CD8-positive, alpha-beta memory T cell (primary cell): ENCODE results near the gene ARG1. TPM values are rescaled to one million over a fixed set of nuclear protein-coding genes. Genes with fewer than 3 reads are reported as not detected.

Experiments
- CTCF ChIA-PET: fragments of 350-600 bp; sonication (Branson Sonifier 250); formaldehyde crosslinking; loops from one replicate; lab custom pipeline; 2021; ENCODE audit warnings: antibody characterized with exemption; lab: Charles Lee
- POLR2A ChIA-PET: fragments of 350-600 bp; sonication (Branson Sonifier 250); formaldehyde crosslinking; loops from one replicate; lab custom pipeline; 2021; ENCODE audit warnings: antibody characterized with exemption; lab: Charles Lee
- DNase-seq, 5 donors: peaks; one replicate each; pipeline versions ENCODE4 v3.0.0 to v3.0.0-alpha.2; 2020 to 2022; ENCODE audit warnings: mixed read lengths in 1 of 5
- H3K27ac ChIP-seq: one replicate; pipeline ENCODE4 v1.7.0; 2013; ENCODE audit warnings: low read depth, mild to moderate bottlenecking, low read length, moderate library complexity
- H3K27me3 ChIP-seq: 2 replicates; pipeline ENCODE4 v1.7.0; 2013; ENCODE audit warnings: low read length, mild to moderate bottlenecking; ENCODE audit not compliant: insufficient read depth, poor library complexity, severe bottlenecking
- H3K36me3 ChIP-seq: 2 replicates; pipeline ENCODE4 v1.7.0; 2013; ENCODE audit warnings: mild to moderate bottlenecking, low read length, moderate library complexity; ENCODE audit not compliant: insufficient read depth
- H3K4me1 ChIP-seq: 2 replicates; pipeline ENCODE4 v1.7.0; 2013; ENCODE audit warnings: mild to moderate bottlenecking, low read length, moderate library complexity; ENCODE audit not compliant: insufficient read depth
- H3K4me3 ChIP-seq: 2 replicates; pipeline ENCODE4 v1.7.0; 2013; ENCODE audit warnings: mild to moderate bottlenecking, low read length
- H3K9me3 ChIP-seq: 2 replicates; pipeline ENCODE4 v1.7.0; 2013; ENCODE audit warnings: mild to moderate bottlenecking, low read length
- H3K27ac Mint-ChIP-seq, 8 donors: one replicate each; pipeline ENCODE4 v1.8.0; 2020 to 2021; ENCODE audit warnings: mixed read lengths in 8 of 8, mild to moderate bottlenecking in 6 of 8, inconsistent platforms in 3 of 8, moderate library complexity in 3 of 8
- H3K27me3 Mint-ChIP-seq, 2 donors: one replicate each; pipeline ENCODE4 v1.8.0; 2020 to 2021; ENCODE audit warnings: mixed read lengths in 2 of 2, mild to moderate bottlenecking in 1 of 2, moderate library complexity in 1 of 2
- H3K36me3 Mint-ChIP-seq, 3 donors: one replicate each; pipeline ENCODE4 v1.8.0; 2020 to 2021; ENCODE audit warnings: mixed read lengths in 3 of 3, inconsistent platforms in 1 of 3, mild to moderate bottlenecking in 1 of 3
- H3K4me1 Mint-ChIP-seq, 3 donors: one replicate each; pipeline ENCODE4 v1.8.0; 2020 to 2021; ENCODE audit warnings: mixed read lengths in 3 of 3, inconsistent platforms in 1 of 3, mild to moderate bottlenecking in 1 of 3
- H3K4me3 Mint-ChIP-seq, 7 donors: one replicate each; pipeline ENCODE4 v1.8.0; 2020 to 2021; ENCODE audit warnings: mixed read lengths in 7 of 7, mild to moderate bottlenecking in 6 of 7, moderate library complexity in 4 of 7, inconsistent platforms in 2 of 7
- H3K9me3 Mint-ChIP-seq, 5 donors: one replicate each; pipeline ENCODE4 v1.8.0; 2020 to 2022; ENCODE audit warnings: mixed read lengths in 5 of 5, mild to moderate bottlenecking in 3 of 5, moderate library complexity in 2 of 5, inconsistent platforms in 1 of 5
- polyA plus RNA-seq: library from polyadenylated mRNA; unstranded; fragments of 300-500 nt; fragmentation: Illumina TruSeq; gene quantifications from one replicate; pipeline ENCODE4 v1.2.3, GENCODE V29; 2021
- total RNA-seq, 2 experiments: library from RNA; stranded (reverse); gene quantifications; one replicate each; pipeline ENCODE4 v1.2.3, GENCODE V29; 2021

The ARG1 gene
- total and polyA plus RNA-seq, 3 experiments from 2014 or later: not detected

GRCh38 chr6:131561925-131562707 lies 10.9 kb upstream of the ARG1 start:
- peaks cover 1 to 8% of the 10 kb centered on the region in 2 donors for H3K27me3 Mint-ChIP-seq
- H3K36me3 Mint-ChIP-seq: no peaks in the 10 kb centered on the region
- Histone ChIP-seq H3K4me1 (no peaks in the 10 kb centered on the region), H3K27me3 (no peaks in the 10 kb centered on the region), H3K36me3 (no peaks in the 10 kb centered on the region), H3K9me3 (no peaks in the 10 kb centered on the region), H3K27ac (no peak overlapping the region), H3K4me3 (no peak overlapping the region)
- ChIA-PET POLR2A (no interaction called here), CTCF (no interaction called here)
- no peaks in the 10 kb centered on the region for H3K4me1 Mint-ChIP-seq
- no peak for DNase-seq
- no peak overlapping the region for H3K27ac Mint-ChIP-seq
- H3K4me3 Mint-ChIP-seq: no peak overlapping the region
- peaks cover 0 to 2% (median 0%) of the 10 kb centered on the region in 5 donors for H3K9me3 Mint-ChIP-seq

- Histone ChIP-seq H3K27ac (no peak overlapping the region), H3K4me1 (no peaks in the 10 kb centered on the region), H3K9me3 (no peaks in the 10 kb centered on the region), H3K4me3 (no peak overlapping the region), H3K36me3 (no peaks in the 10 kb centered on the region), H3K27me3 (no peaks in the 10 kb centered on the region)
- Mint-ChIP-seq H3K4me1 (peaks cover 0 to 4% (median 0%) of the 10 kb centered on the region in 3 donors), H3K4me3 (no peak overlapping the region), H3K27me3 (peaks cover 3 to 8% of the 10 kb centered on the region in 2 donors), H3K36me3 (peaks cover 0 to 4% (median 1%) of the 10 kb centered on the region in 3 donors), H3K9me3 (peaks cover 0 to 2% (median 0%) of the 10 kb centered on the region in 5 donors), H3K27ac (peak overlapping the region in 1 of 8 donors; percentile 34)
- ChIA-PET CTCF (no interaction called here), POLR2A (no interaction called here)
- DNase-seq: no peak
These were observed 8.0 kb upstream of the ARG1 start for GRCh38 chr6:131565056-131565455.

- DNase-seq: no peak
- H3K36me3 ChIP-seq: no peaks in the 10 kb centered on the region
- ChIA-PET POLR2A (no interaction called here), CTCF (interaction anchor here (0.7 to 1.2 kb wide), 2 partner anchors 59 to 811 kb away, joined by 3 to 4 read pairs; partner anchors contain the start of gene MED23)
- Mint-ChIP-seq H3K27ac (peak overlapping the region in 1 of 8 donors; percentile 25), H3K36me3 (peaks cover 9 to 20% (median 19%) of the 10 kb centered on the region in 3 donors), H3K27me3 (peaks cover 2 to 3% of the 10 kb centered on the region in 2 donors), H3K9me3 (peaks cover 0 to 2% (median 0%) of the 10 kb centered on the region in 5 donors), H3K4me1 (peaks cover 0 to 4% (median 0%) of the 10 kb centered on the region in 3 donors), H3K4me3 (no peak overlapping the region)
- H3K27ac ChIP-seq: no peak overlapping the region
- H3K27me3 ChIP-seq: no peaks in the 10 kb centered on the region
- no peaks in the 10 kb centered on the region for H3K4me1 ChIP-seq
- no peaks in the 10 kb centered on the region for H3K9me3 ChIP-seq
- no peak overlapping the region for H3K4me3 ChIP-seq
These were observed 4.3 kb upstream of the ARG1 start for GRCh38 chr6:131568726-131569125.

GRCh38 chr6:131574133-131574532 lies 1.1 kb downstream of the ARG1 start:
- CTCF ChIA-PET: no interaction called here

GRCh38 chr6:131574686-131575085 lies 1.7 kb downstream of the ARG1 start:
- CTCF ChIA-PET: no interaction called here
- Mint-ChIP-seq H3K9me3 (no peaks in the 10 kb centered on the region), H3K27ac (no peak overlapping the region), H3K4me3 (no peak overlapping the region), H3K36me3 (peaks cover 16 to 61% (median 32%) of the 10 kb centered on the region in 3 donors), H3K27me3 (peaks cover 0 to 2% of the 10 kb centered on the region in 2 donors), H3K4me1 (no peaks in the 10 kb centered on the region)
- Histone ChIP-seq H3K9me3 (no peaks in the 10 kb centered on the region), H3K4me3 (no peak overlapping the region), H3K4me1 (no peaks in the 10 kb centered on the region), H3K27ac (no peak overlapping the region), H3K36me3 (peaks cover 1% of the 10 kb centered on the region), H3K27me3 (no peaks in the 10 kb centered on the region)
- no peak for DNase-seq
- POLR2A ChIA-PET: no interaction called here

More at GRCh38 chr6:131574133-131574532, 1.1 kb downstream of the ARG1 start:
- Histone ChIP-seq H3K27ac (no peak overlapping the region), H3K27me3 (no peaks in the 10 kb centered on the region), H3K4me3 (no peak overlapping the region), H3K36me3 (no peaks in the 10 kb centered on the region), H3K9me3 (no peaks in the 10 kb centered on the region), H3K4me1 (no peaks in the 10 kb centered on the region)
- DNase-seq: no peak
- Mint-ChIP-seq H3K27ac (no peak overlapping the region), H3K27me3 (peaks cover 0 to 2% of the 10 kb centered on the region in 2 donors), H3K4me1 (no peaks in the 10 kb centered on the region), H3K4me3 (no peak overlapping the region), H3K36me3 (peaks cover 16 to 58% (median 32%) of the 10 kb centered on the region in 3 donors), H3K9me3 (no peaks in the 10 kb centered on the region)
- POLR2A ChIA-PET: no interaction called here

GRCh38 chr6:131575834-131576478 lies 2.9 kb downstream of the ARG1 start:
- H3K9me3 ChIP-seq: no peaks in the 10 kb centered on the region
- no peaks in the 10 kb centered on the region for H3K9me3 Mint-ChIP-seq
- H3K4me3 ChIP-seq: no peak overlapping the region
- no peak overlapping the region for H3K4me3 Mint-ChIP-seq
- no peak overlapping the region for H3K27ac ChIP-seq
- H3K27me3 Mint-ChIP-seq: no peaks in the 10 kb centered on the region
- H3K4me1 Mint-ChIP-seq: no peaks in the 10 kb centered on the region
- DNase-seq: no peak
- peaks cover 16 to 65% (median 32%) of the 10 kb centered on the region in 3 donors for H3K36me3 Mint-ChIP-seq
- no peaks in the 10 kb centered on the region for H3K27me3 ChIP-seq
- H3K27ac Mint-ChIP-seq: peak overlapping the region in 1 of 8 donors; percentile 68
- ChIA-PET POLR2A (no interaction called here), CTCF (interaction anchor here (1.2 kb wide), 1 partner anchor 56 kb away, joined by 3 read pairs; no protein-coding TSS in a partner anchor)
- H3K36me3 ChIP-seq: peaks cover 9% of the 10 kb centered on the region
- no peaks in the 10 kb centered on the region for H3K4me1 ChIP-seq

GRCh38 chr6:131581523-131581922 lies 8.5 kb downstream of the ARG1 start:
- Histone ChIP-seq H3K4me1 (no peaks in the 10 kb centered on the region), H3K4me3 (no peak overlapping the region), H3K9me3 (no peaks in the 10 kb centered on the region), H3K36me3 (peaks cover 29% of the 10 kb centered on the region), H3K27ac (no peak overlapping the region), H3K27me3 (no peaks in the 10 kb centered on the region)
- ChIA-PET POLR2A (no interaction called here), CTCF (interaction anchor here (1.5 kb wide), 1 partner anchor 14 kb away, joined by 4 read pairs; no protein-coding TSS in a partner anchor)
- Mint-ChIP-seq H3K36me3 (peaks cover 8 to 79% (median 11%) of the 10 kb centered on the region in 3 donors), H3K27me3 (no peaks in the 10 kb centered on the region), H3K27ac (no peak overlapping the region), H3K9me3 (no peaks in the 10 kb centered on the region), H3K4me3 (no peak overlapping the region), H3K4me1 (no peaks in the 10 kb centered on the region)
- no peak for DNase-seq

- Histone ChIP-seq H3K9me3 (no peaks in the 10 kb centered on the region), H3K27ac (no peak overlapping the region), H3K4me3 (no peak overlapping the region), H3K4me1 (no peaks in the 10 kb centered on the region), H3K36me3 (peaks cover 50% of the 10 kb centered on the region), H3K27me3 (no peaks in the 10 kb centered on the region)
- no peak overlapping the region for H3K4me3 Mint-ChIP-seq
- H3K27ac Mint-ChIP-seq: peak overlapping the region in 1 of 8 donors; percentile 44
- H3K27me3 Mint-ChIP-seq: no peaks in the 10 kb centered on the region
- no peaks in the 10 kb centered on the region for H3K9me3 Mint-ChIP-seq
- H3K4me1 Mint-ChIP-seq: no peaks in the 10 kb centered on the region
- peaks cover 4 to 74% (median 23%) of the 10 kb centered on the region in 3 donors for H3K36me3 Mint-ChIP-seq
- POLR2A ChIA-PET: no interaction called here
- CTCF ChIA-PET: no interaction called here
- DNase-seq: no peak
These were observed 13.5 kb downstream of the ARG1 start for GRCh38 chr6:131586543-131586942.
